COLO829 (cell line): ENCODE data around the gene ARHGAP20.

Experiments
- DNase-seq: peaks from one replicate; pipeline ENCODE4 v3.0.0; 2012; ENCODE audit warnings: low spot score

The ARHGAP20 gene

GRCh38 chr11:110614031-110614430 lies 98.2 kb downstream of the ARHGAP20 start:
- no peak for DNase-seq

GRCh38 chr11:110613197-110613918 lies 98.9 kb downstream of the ARHGAP20 start:
- DNase-seq: no peak

- DNase-seq: no peak
Measured at GRCh38 chr11:110606415-110606814, 105.8 kb downstream of the ARHGAP20 start.

GRCh38 chr11:110601936-110602335 lies 110.3 kb downstream of the ARHGAP20 start:
- no peak for DNase-seq

- no peak for DNase-seq
Measured at GRCh38 chr11:110600322-110600721, 111.9 kb downstream of the ARHGAP20 start.

GRCh38 chr11:110599207-110599606 lies 113.0 kb downstream of the ARHGAP20 start:
- no peak for DNase-seq

- DNase-seq: no peak
Measured at GRCh38 chr11:110598725-110599124, 113.5 kb downstream of the ARHGAP20 start.

GRCh38 chr11:110587972-110588371 lies 124.3 kb downstream of the ARHGAP20 start:
- no peak for DNase-seq

- DNase-seq: no peak
Measured at GRCh38 chr11:110587129-110587528, 125.1 kb downstream of the ARHGAP20 start.

GRCh38 chr11:110584150-110584549 lies 128.1 kb downstream of the ARHGAP20 start:
- no peak for DNase-seq

- DNase-seq: no peak
Measured at GRCh38 chr11:110582728-110583432, 129.4 kb downstream of the ARHGAP20 start.

- no peak for DNase-seq
Measured at GRCh38 chr11:110580571-110580970, 131.7 kb downstream of the ARHGAP20 start.

- DNase-seq: no peak
Measured at GRCh38 chr11:110573411-110573810, 138.8 kb downstream of the ARHGAP20 start.

GRCh38 chr11:110571081-110571720 lies 141.0 kb downstream of the ARHGAP20 start:
- DNase-seq: no peak

- no peak for DNase-seq
Measured at GRCh38 chr11:110566577-110566976, 145.7 kb downstream of the ARHGAP20 start.

- DNase-seq: peak; percentile 22
Measured at GRCh38 chr11:110565357-110566336, 146.6 kb downstream of the ARHGAP20 start.

GRCh38 chr11:110564676-110565356 lies 147.4 kb downstream of the ARHGAP20 start:
- no peak for DNase-seq

- no peak for DNase-seq
Measured at GRCh38 chr11:110544779-110545178, 167.5 kb downstream of the ARHGAP20 start.

GRCh38 chr11:110538154-110538553 lies 174.1 kb downstream of the ARHGAP20 start:
- DNase-seq: no peak

GRCh38 chr11:110530900-110531741 lies 181.1 kb downstream of the ARHGAP20 start:
- no peak for DNase-seq
